IMR-90 (cell line): Measurements from ENCODE around the gene CLEC10A. TPM values are rescaled to one million over a fixed set of nuclear protein-coding genes. Genes with fewer than 3 reads are reported as not detected.

Experiments
- ATAC-seq: fragments of 200-7000 bp; cut with Tn5 transposase; 2 replicates; pipeline ENCODE4 v1.9.1; 2020; ENCODE audit warnings: low read depth, mild to moderate bottlenecking, moderate library complexity
- BruUV-seq: library from RNA; stranded (reverse); fragments of 400-500 nt; replicated peaks from 2 replicates; lab custom pipeline; 2021; lab: Mats Ljungman, UMichigan
- CTCF ChIA-PET: fragments of 300-600 bp; formaldehyde crosslinking; extraction: SDS; loops from one replicate; lab custom pipeline; 2021; ENCODE audit warnings: antibody characterized with exemption; lab: Yijun Ruan, JAX
- POLR2A ChIA-PET: fragments of 300-600 bp; sonication (Branson Sonifier 250); formaldehyde crosslinking; loops from one replicate; lab custom pipeline; 2022; ENCODE audit warnings: antibody characterized with exemption; ENCODE audit not compliant: unreplicated experiment; lab: Charles Lee
- DNase-seq: peaks from one replicate; pipeline ENCODE4 v3.0.0; 2013
- H2AFZ ChIP-seq: replicated peaks from 2 replicates; pipeline ENCODE3; 2013; ENCODE audit warnings: low read length, mild to moderate bottlenecking; ENCODE audit not compliant: poor library complexity
- H2AK5ac ChIP-seq: 2 replicates; pipeline ENCODE4 v1.6.1; 2013; ENCODE audit warnings: low read depth, low read length, inconsistent platforms
- H2AK9ac ChIP-seq: replicated peaks from 2 replicates; pipeline ENCODE3; 2013; ENCODE audit warnings: mild to moderate bottlenecking, low read depth, low read length, moderate library complexity; ENCODE audit not compliant: poor library complexity
- H2BK120ac ChIP-seq: 2 replicates; pipeline ENCODE4 v1.6.1; 2013; ENCODE audit warnings: low read depth, low read length, inconsistent platforms
- H2BK15ac ChIP-seq: 3 replicates; pipeline ENCODE4 v1.6.1; 2013; ENCODE audit warnings: low read depth, low read length, inconsistent platforms
- H2BK20ac ChIP-seq: 2 replicates; pipeline ENCODE4 v1.6.1; 2013; ENCODE audit warnings: low read depth, mild to moderate bottlenecking, inconsistent platforms, low read length, moderate library complexity
- H2BK5ac ChIP-seq: 2 replicates; pipeline ENCODE4 v1.6.1; 2013; ENCODE audit warnings: mild to moderate bottlenecking, low read depth, low read length, inconsistent platforms; ENCODE audit not compliant: poor library complexity, severe bottlenecking
- H3K14ac ChIP-seq: replicated peaks from 2 replicates; pipeline ENCODE4 v1.6.1; 2013; ENCODE audit warnings: low read depth, low read length, inconsistent platforms
- H3K18ac ChIP-seq: 2 replicates; pipeline ENCODE4 v1.6.1; 2013; ENCODE audit warnings: low read depth, low read length, control low read depth
- H3K23ac ChIP-seq: 2 replicates; pipeline ENCODE4 v1.6.1; 2013; ENCODE audit warnings: low read depth, low read length, inconsistent platforms
- H3K27ac ChIP-seq: 2 replicates; pipeline ENCODE4 v1.5.1; 2013; ENCODE audit warnings: mild to moderate bottlenecking, control low read depth, low read length; ENCODE audit not compliant: insufficient read depth
- H3K27me3 ChIP-seq: 2 replicates; pipeline ENCODE4 v1.6.1; 2013; ENCODE audit warnings: low read length; ENCODE audit not compliant: control insufficient read depth, insufficient read depth
- H3K36me3 ChIP-seq: 2 replicates; pipeline ENCODE4 v1.6.1; 2013; ENCODE audit warnings: low read length, mixed read lengths; ENCODE audit not compliant: control insufficient read depth, insufficient read depth
- H3K4ac ChIP-seq: 2 replicates; pipeline ENCODE4 v1.6.1; 2013; ENCODE audit warnings: low read depth, low read length, inconsistent platforms
- H3K4me1 ChIP-seq: 2 replicates; pipeline ENCODE4 v1.6.1; 2013; ENCODE audit warnings: low read length, mixed read lengths; ENCODE audit not compliant: control insufficient read depth, insufficient read depth
- H3K4me2 ChIP-seq: 2 replicates; pipeline ENCODE4 v1.6.1; 2013; ENCODE audit warnings: low read depth, mild to moderate bottlenecking, control low read depth, low read length, moderate library complexity
- H3K4me3 ChIP-seq: 2 replicates; pipeline ENCODE4 v1.5.1; 2013; ENCODE audit warnings: low read depth, mild to moderate bottlenecking, control low read depth, low read length, moderate library complexity; ENCODE audit not compliant: insufficient read depth
- H3K56ac ChIP-seq: 2 replicates; pipeline ENCODE4 v1.6.1; 2013; ENCODE audit warnings: low read length, inconsistent platforms; ENCODE audit not compliant: insufficient read depth; ENCODE audit errors: extremely low read depth
- H3K79me1 ChIP-seq, 2 experiments: 2 replicates each; pipeline ENCODE4 v1.6.1; 2013; ENCODE audit warnings: low read length in 2 of 2, inconsistent platforms in 1 of 2, low read depth in 1 of 2
- H3K9ac ChIP-seq: 2 replicates; pipeline ENCODE4 v1.6.1; 2013; ENCODE audit warnings: low read depth, low read length, control low read depth
- H3K9me1 ChIP-seq: 2 replicates; pipeline ENCODE4 v1.6.1; 2013; ENCODE audit warnings: low read length, inconsistent platforms; ENCODE audit not compliant: insufficient read depth
- H3K9me3 ChIP-seq: 2 replicates; pipeline ENCODE4 v1.6.1; 2013; ENCODE audit warnings: low read length; ENCODE audit not compliant: control insufficient read depth, insufficient read depth
- H4K20me1 ChIP-seq: 2 replicates; pipeline ENCODE4 v1.6.1; 2013; ENCODE audit warnings: low read length, inconsistent platforms; ENCODE audit not compliant: insufficient read depth
- H4K5ac ChIP-seq: 2 replicates; pipeline ENCODE4 v1.6.1; 2013; ENCODE audit warnings: mild to moderate bottlenecking, low read depth, low read length, control low read depth
- H4K8ac ChIP-seq, 2 experiments: 2 replicates each; pipeline ENCODE4 v1.6.1; 2013; ENCODE audit warnings: low read depth in 2 of 2, low read length in 2 of 2, control low read depth in 1 of 2, inconsistent platforms in 1 of 2
- H4K91ac ChIP-seq: 2 replicates; pipeline ENCODE4 v1.6.1; 2013; ENCODE audit warnings: low read depth, low read length, inconsistent platforms; ENCODE audit not compliant: insufficient read depth
- BHLHE40 ChIP-seq: fragments of 150-350 bp; IDR thresholded peaks from 2 replicates; pipeline ENCODE4 v1.6.1; 2016; ENCODE audit warnings: mild to moderate bottlenecking, low read depth, low read length
- CEBPB ChIP-seq: IDR thresholded peaks from 2 replicates; pipeline ENCODE4 v1.6.1; 2012; ENCODE audit warnings: low read depth, low read length, improper control_type of control experiment
- FOS ChIP-seq: fragments of 150-350 bp; IDR thresholded peaks from 2 replicates; pipeline ENCODE4 v1.6.1; 2016; ENCODE audit warnings: low read depth, low read length
- MAZ ChIP-seq: IDR thresholded peaks from 2 replicates; pipeline ENCODE4 v1.6.1; 2012; ENCODE audit warnings: low read depth, mild to moderate bottlenecking, low read length, improper control_type of control experiment, moderate library complexity, borderline replicate concordance
- MXI1 ChIP-seq: IDR thresholded peaks from 2 replicates; pipeline ENCODE4 v1.6.1; 2012; ENCODE audit warnings: low read depth, mild to moderate bottlenecking, low read length, moderate library complexity, borderline replicate concordance
- POLR2A ChIP-seq: IDR thresholded peaks from 2 replicates; pipeline ENCODE4 v1.6.1; 2012; ENCODE audit warnings: mild to moderate bottlenecking, low read depth, low read length
- WGBS, 2 experiments: methylation state at CpG; one replicate each; pipeline versions ENCODE4 v1.1.5 to v1.1.7; 2013; ENCODE audit warnings: missing lambda C conversion rate in 2 of 2; ENCODE audit not compliant: insufficient read length in 1 of 2; ENCODE audit errors: extremely low coverage in 2 of 2; 5-methylcytosine and 5-hydroxymethylcytosine counted together
- dilution Hi-C: fragments of 300-500 bp; cut with HindIII; formaldehyde crosslinking; loops from one replicate; pipeline ENCODE4 v1.14.3; 2018; ENCODE audit warnings: low sequenced_read_pairs; ENCODE audit not compliant: unreplicated experiment
- in situ Hi-C: fragments of 300-500 bp; cut with MboI; formaldehyde crosslinking; loops from 3 replicates; pipeline ENCODE4 v1.14.3; 2019; ENCODE audit warnings: low sequenced_read_pairs, inconsistent platforms, mixed read lengths
- intact Hi-C: fragments of 100-400 bp; cut with micrococcal nuclease; formaldehyde crosslinking; loops from 2 replicates; pipeline ENCODE4 v1.10.0; 2022
- polyA plus RNA-seq, 3 experiments: library from polyadenylated mRNA; depleted of rRNA; stranded (reverse); fragments of >200 nt; gene quantifications; 2 replicates each; pipeline ENCODE4 v1.2.3, GENCODE V29; 2012; ENCODE audit warnings: low replicate concordance in 1 of 3
- total RNA-seq: library from RNA; depleted of rRNA; stranded (reverse); fragments of >200 nt; gene quantifications from 2 replicates; pipeline ENCODE4 v1.2.3, GENCODE V29; 2012
- TF ChIP-seq, protein P1 (sequence below): fragments of 150-350 bp; IDR thresholded peaks from 2 replicates; pipeline ENCODE4 v1.6.1; 2016; ENCODE audit warnings: low read depth, mild to moderate bottlenecking, low read length, moderate library complexity, borderline replicate concordance
- TF ChIP-seq, protein P2 (sequence below): conservative IDR thresholded peaks from 2 replicates; pipeline ENCODE4 v1.5.1; 2012; ENCODE audit warnings: mild to moderate bottlenecking, low read depth, low read length, improper control_type of control experiment

The CLEC10A gene
- total and polyA plus RNA-seq, 2 of the 4 experiments (the other 2 are of a cell fraction) = not detected

DNA sequence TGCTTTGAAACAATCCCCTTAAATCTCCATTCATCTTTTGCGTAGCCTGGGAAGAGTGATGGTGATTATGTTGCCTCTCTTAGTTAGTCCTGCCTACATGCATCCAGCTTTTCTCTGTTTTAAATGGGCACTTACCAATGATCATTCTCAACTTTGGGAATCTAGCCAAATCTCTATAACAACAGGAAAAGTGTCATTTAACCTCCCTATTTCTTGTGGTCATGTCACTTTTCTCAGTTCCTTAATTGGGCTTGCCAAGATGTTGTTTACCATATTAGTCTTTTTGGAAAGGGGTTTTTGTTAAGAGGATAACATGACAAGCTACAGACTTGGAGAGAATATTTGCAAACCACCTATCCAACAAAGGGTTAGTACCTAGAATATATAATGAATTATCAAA, 15.6 kb upstream of the CLEC10A start:
- Histone ChIP-seq H3K9ac (no peak overlapping the region), H3K9me3 (no peaks in the 10 kb centered on the region), H2BK20ac (no peak overlapping the region), H3K4me1 (no peaks in the 10 kb centered on the region), H4K5ac (no peak overlapping the region), H2AK5ac (no peak overlapping the region), H4K91ac (no peak overlapping the region), H2BK15ac (no peak overlapping the region), H4K8ac (no peak overlapping the region), H3K27me3 (peaks cover 16% of the 10 kb centered on the region), H3K27ac (no peak overlapping the region), H3K4me2 (no peak overlapping the region), H4K20me1 (no peaks in the 10 kb centered on the region), H3K18ac (no peak overlapping the region), H3K79me1 (no peaks in the 10 kb centered on the region), H3K4me3 (no peak overlapping the region), H3K4ac (no peak overlapping the region), H2AK9ac (no peak overlapping the region), H2BK120ac (no peak overlapping the region), H3K56ac (no peak overlapping the region), H2AFZ (no peak overlapping the region), H3K23ac (no peak overlapping the region), H3K9me1 (no peaks in the 10 kb centered on the region), H2BK5ac (no peak overlapping the region), H3K14ac (no peak overlapping the region), H3K36me3 (no peaks in the 10 kb centered on the region)
- no TSS peak for BruUV-seq
- TF ChIP-seq, protein P1, sequence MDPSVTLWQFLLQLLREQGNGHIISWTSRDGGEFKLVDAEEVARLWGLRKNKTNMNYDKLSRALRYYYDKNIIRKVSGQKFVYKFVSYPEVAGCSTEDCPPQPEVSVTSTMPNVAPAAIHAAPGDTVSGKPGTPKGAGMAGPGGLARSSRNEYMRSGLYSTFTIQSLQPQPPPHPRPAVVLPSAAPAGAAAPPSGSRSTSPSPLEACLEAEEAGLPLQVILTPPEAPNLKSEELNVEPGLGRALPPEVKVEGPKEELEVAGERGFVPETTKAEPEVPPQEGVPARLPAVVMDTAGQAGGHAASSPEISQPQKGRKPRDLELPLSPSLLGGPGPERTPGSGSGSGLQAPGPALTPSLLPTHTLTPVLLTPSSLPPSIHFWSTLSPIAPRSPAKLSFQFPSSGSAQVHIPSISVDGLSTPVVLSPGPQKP = no peak
- TF ChIP-seq FOS (no peak), MXI1 (no peak), BHLHE40 (no peak), MAZ (no peak), CEBPB (no peak), POLR2A (no peak)
- TF ChIP-seq, protein P2, sequence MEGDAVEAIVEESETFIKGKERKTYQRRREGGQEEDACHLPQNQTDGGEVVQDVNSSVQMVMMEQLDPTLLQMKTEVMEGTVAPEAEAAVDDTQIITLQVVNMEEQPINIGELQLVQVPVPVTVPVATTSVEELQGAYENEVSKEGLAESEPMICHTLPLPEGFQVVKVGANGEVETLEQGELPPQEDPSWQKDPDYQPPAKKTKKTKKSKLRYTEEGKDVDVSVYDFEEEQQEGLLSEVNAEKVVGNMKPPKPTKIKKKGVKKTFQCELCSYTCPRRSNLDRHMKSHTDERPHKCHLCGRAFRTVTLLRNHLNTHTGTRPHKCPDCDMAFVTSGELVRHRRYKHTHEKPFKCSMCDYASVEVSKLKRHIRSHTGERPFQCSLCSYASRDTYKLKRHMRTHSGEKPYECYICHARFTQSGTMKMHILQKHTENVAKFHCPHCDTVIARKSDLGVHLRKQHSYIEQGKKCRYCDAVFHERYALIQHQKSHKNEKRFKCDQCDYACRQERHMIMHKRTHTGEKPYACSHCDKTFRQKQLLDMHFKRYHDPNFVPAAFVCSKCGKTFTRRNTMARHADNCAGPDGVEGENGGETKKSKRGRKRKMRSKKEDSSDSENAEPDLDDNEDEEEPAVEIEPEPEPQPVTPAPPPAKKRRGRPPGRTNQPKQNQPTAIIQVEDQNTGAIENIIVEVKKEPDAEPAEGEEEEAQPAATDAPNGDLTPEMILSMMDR = no peak
- ChIA-PET POLR2A (no interaction called here), CTCF (no interaction called here)
- in situ Hi-C loops = no loop called here
- intact Hi-C loops = no loop called here
- DNase-seq (no peak), ATAC-seq (no peak)
- WGBS, 2 experiments = no CpG with 5 or more reads among the region's 1 CpG
- dilution Hi-C loops = no loop called here
